Sigmoid colon (tissue), 4 donors: ENCODE measurements around the gene SMCO1.

Experiments used
- EP300 ChIP-seq, 4 donors: sonication (generic); formaldehyde crosslinking; IDR thresholded peaks; one replicate each; pipeline ENCODE4 v1.6.1; 2017; ENCODE audit warnings: antibody characterized with exemption in 4 of 4
- POLR2A ChIP-seq, 2 donors: fragments of 450-650 bp; IDR thresholded peaks; one replicate each; pipeline ENCODE4 v1.6.1; 2016; ENCODE audit warnings: antibody characterized with exemption in 2 of 2, mild to moderate bottlenecking in 2 of 2, moderate library complexity in 2 of 2
- POLR2AphosphoS5 ChIP-seq, 4 donors: sonication (generic); formaldehyde crosslinking; IDR thresholded peaks; one replicate each; pipeline ENCODE4 v1.6.1; 2017; ENCODE audit warnings: antibody characterized with exemption in 4 of 4
- TF ChIP-seq, protein P1 (sequence below), 4 experiments: fragments of 450-650 bp in 3 of 4; fragments of 200-600 bp in 1 of 4; IDR thresholded peaks; one replicate each; pipeline ENCODE4 v1.5.1; 2016 to 2019; ENCODE audit warnings: antibody characterized with exemption in 4 of 4, mild to moderate bottlenecking in 3 of 4, moderate library complexity in 2 of 4

DNA sequence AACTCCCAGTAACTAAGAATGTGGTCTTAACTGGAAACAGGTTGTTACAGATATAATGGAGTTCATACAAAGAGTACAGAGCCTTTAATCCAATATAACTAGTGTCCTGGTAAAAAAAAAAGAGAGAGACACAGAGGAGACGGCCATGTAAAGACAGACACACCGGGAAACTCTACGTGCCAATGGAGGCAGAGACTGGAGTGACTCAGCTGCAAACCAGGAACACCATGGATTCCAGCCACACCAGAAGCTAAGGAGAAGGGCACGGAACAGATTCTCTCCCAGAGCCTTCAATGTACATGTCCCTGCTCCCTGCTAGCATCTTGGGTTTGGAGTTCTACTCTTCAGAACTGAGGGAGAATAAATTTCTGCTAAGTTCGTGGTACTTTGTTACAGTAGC lies 16.1 kb downstream of the SMCO1 start:
- TF ChIP-seq, protein P1, sequence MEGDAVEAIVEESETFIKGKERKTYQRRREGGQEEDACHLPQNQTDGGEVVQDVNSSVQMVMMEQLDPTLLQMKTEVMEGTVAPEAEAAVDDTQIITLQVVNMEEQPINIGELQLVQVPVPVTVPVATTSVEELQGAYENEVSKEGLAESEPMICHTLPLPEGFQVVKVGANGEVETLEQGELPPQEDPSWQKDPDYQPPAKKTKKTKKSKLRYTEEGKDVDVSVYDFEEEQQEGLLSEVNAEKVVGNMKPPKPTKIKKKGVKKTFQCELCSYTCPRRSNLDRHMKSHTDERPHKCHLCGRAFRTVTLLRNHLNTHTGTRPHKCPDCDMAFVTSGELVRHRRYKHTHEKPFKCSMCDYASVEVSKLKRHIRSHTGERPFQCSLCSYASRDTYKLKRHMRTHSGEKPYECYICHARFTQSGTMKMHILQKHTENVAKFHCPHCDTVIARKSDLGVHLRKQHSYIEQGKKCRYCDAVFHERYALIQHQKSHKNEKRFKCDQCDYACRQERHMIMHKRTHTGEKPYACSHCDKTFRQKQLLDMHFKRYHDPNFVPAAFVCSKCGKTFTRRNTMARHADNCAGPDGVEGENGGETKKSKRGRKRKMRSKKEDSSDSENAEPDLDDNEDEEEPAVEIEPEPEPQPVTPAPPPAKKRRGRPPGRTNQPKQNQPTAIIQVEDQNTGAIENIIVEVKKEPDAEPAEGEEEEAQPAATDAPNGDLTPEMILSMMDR (IDR thresholded peaks at IDR 0.05) = no peak
- no peak for TF ChIP-seq POLR2AphosphoS5 (IDR thresholded peaks at IDR 0.05)
- no peak for TF ChIP-seq POLR2A (IDR thresholded peaks at IDR 0.05)
- no peak for TF ChIP-seq EP300 (IDR thresholded peaks at IDR 0.05)
